Stimulated activated CD8-positive, alpha-beta memory T cell treated with anti-CD3 and anti-CD28 coated beads, Interleukin-2, amount 100 ng/mL, for 48 hours (primary cell): ENCODE results near the gene AKAP6.

Experiments
- DNase-seq, 2 donors: peaks; one replicate each; pipeline ENCODE4 v3.0.0-alpha.2; 2020; ENCODE audit warnings: low read depth in 2 of 2

The AKAP6 gene

DNA sequence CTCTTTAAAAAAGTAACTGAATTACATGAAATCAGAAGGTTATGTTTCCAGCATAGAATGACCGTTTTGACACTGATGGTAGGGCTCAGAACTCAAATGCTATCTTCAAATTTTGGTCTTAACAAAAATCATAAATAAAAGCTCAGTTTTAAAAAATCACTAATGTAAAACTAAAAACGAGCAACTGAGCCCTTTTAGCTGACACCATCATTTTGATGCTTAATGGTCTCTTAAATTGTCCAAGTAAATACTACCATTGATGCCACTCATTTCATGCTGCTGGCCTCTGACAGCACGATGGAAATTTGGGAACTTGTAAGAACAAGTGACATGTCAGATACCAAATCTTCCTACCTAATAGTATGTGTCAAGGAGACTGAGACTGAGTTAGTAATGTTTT, 205.0 kb downstream of the AKAP6 start:
- DNase-seq: no peak

DNA sequence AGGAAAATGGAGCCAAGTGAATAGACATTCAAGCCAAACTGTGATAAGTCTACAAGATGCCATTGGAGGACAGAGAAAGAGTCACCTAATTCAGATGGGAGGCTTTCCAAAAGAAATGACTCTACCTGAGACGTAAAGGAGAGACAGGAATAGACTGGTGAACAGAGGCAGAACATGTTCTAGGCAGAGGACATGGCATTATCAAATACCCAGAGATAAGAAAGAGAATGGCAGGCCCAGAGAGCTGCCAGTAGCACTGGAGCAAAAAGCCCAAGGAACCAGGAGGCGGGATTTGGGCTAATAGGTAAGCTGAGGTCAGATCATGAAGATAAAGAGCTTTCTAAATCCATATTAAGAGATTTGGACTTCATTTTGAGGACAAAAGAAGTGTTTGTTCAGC, 207.1 kb downstream of the AKAP6 start:
- DNase-seq: no peak

DNA sequence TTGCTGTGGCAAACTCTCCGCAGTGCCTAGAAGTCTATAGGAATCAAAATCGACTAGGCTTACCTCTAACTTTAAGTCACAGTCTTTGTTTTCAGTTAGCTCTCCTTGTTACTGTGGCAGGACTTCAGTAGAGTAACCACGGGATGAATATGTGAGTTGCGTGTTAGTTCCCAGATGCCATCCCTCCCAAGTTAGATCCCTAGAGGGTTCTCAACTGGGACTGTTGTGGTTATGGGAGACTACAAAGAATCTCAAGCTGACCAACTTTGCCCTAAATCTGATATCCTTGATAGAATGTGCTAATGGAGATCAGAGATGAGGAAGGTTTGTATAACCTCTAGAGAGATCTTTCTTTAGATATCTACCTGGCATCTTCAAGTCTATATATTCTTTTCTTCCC, 208.1 kb downstream of the AKAP6 start:
- DNase-seq: no peak

DNA sequence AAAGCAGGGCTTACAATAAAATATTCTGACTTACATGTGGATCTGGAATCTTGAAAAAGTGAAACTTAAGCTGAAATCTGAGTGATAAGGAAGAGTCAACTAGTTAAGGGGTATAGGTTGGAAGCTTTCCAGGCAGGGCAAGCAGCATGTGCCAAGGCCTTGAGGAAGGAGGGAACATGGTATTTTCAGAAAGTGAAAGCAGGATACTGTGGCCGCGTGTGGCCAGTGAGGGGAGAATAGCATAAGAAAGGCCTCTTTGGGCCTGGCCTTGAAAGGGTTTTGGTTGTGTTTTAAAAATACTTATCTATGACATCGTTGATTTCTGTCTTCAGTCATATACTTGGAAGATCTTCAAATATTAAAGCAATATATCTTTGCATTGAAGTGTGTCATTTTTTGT, 213.4 kb downstream of the AKAP6 start:
- no peak for DNase-seq

DNA sequence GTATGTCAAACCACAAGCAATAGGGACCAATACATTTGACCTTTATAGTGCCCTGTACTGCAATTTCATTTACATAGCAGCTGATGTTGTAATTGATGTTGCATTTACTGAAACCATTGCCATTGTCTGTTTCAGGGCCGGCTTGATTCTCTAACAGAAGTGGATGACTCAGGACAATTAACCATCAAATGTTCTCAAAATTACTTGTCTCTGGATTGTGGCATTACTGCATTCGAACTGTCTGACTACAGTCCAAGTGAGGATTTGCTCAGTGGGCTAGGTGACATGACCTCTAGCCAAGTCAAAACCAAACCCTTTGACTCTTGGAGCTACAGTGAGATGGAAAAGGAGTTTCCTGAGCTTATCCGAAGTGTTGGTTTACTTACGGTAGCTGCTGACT, 216.0 kb downstream of the AKAP6 start:
- DNase-seq: no peak

DNA sequence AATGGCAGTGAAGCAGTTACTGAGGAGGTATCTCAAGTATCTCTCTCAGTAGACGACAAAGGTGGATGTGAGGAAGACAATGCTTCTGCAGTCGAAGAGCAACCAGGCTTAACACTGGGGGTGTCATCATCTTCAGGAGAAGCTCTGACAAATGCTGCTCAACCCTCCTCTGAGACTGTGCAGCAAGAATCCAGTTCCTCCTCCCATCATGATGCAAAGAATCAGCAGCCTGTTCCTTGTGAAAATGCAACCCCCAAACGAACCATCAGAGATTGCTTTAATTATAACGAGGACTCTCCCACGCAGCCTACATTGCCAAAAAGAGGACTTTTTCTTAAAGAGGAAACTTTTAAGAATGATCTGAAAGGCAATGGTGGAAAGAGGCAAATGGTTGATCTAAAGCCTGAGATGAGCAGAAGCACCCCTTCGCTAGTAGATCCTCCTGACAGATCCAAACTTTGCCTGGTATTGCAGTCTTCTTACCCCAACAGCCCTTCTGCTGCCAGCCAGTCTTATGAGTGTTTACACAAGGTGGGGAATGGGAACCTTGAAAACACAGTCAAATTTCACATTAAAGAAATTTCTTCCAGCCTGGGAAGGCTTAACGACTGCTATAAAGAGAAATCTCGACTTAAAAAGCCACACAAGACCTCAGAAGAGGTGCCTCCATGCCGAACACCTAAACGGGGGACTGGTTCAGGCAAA, 216.6 kb downstream of the AKAP6 start:
- no peak for DNase-seq

DNA sequence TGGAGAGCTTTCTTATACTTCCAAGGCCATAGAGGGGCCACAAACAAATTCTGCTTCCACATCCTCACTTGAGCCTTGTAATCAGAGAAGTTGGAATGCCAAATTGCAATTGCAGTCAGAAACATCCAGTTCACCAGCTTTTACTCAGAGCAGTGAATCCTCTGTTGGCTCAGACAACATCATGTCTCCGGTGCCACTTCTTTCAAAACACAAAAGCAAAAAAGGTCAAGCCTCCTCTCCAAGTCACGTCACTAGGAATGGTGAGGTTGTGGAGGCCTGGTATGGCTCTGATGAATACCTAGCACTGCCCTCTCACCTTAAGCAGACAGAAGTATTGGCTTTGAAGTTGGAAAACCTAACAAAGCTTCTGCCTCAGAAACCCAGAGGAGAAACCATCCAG, 217.1 kb downstream of the AKAP6 start:
- no peak for DNase-seq

DNA sequence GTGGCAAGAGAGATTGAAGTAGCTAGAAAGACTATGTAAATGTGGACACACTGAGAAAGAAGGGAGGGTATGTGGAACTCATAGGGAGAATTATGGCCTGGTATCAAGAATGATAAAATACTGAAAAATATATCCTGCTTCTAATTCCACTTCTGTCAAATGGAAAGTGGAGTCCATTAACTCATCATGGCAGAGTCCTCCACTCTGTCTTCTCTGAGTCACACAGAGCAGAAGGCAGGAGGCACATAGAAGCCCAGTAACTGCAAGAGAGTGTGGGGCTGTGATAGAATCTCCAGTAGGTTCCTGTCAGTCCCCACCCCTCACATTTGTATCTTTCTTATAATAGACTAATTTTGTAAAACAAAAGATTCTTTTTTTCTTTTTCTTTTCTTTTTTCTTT, 223.7 kb downstream of the AKAP6 start:
- DNase-seq: no peak

DNA sequence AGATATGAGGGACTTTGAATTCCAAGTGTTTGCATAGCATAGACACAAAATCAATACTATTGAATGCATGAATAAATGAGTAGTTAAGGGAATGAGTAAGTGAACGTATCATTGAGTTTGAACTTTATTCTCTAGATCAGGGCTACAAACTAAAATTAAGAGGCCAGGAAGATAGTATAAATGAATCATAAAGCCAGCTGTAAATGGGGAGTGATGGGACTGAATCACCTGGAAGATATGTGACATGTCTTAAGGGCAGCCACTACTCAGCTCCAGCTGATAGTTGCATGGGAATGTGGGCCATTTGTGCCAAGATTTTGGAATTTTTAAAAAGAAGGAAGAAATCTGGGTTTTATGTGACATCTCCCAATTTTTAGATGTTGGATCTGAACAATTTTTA, 229.9 kb downstream of the AKAP6 start:
- DNase-seq: no peak

DNA sequence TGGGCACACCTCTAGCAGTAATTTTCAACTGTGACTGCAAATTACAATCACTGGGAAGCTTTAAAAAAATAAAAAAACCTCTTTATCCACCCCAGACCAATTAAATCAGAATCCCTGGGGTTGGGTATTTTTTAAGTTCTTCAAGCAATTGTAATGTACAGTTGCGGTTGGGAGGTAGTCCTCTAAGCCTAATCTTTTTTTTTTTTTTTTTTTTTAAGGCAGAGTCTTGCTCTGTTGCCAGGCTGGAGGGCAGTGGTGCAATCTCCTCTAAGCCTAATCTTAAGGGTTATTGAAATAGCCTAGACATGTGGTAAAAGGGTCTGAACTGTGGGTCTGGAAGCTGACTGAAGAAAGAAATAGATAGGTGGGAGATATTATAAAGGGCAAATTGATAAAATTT, 230.5 kb downstream of the AKAP6 start:
- DNase-seq: no peak

DNA sequence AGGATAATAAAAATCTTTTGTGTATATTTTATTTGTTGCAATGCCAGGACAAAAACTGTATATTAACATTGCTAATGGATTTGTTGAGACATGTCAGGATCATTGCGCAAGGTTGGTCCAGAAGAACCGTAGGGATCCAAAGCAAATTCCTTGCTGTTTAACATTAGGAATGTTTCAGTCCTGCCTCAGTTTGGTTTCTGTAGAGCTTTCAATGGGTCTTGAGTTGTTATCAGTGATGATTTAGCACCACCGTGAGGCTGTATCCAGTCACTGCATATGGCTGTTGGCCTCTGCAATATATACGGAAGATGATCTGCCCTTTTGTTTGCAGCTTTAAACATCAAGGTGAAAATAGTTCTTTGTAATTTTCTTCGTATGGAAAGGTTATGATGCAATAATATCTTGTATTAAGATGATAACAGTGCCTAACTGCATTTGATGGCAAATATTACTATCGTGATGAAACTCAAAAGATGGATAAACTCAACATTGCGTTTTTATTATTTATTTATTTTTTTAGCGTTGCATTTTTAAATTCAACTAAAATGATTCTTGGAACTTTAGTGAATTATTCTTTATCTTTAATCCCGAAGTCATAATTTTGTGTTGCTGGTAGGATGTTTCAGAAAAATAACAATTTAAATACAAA, 231.2 kb downstream of the AKAP6 start:
- no peak for DNase-seq

DNA sequence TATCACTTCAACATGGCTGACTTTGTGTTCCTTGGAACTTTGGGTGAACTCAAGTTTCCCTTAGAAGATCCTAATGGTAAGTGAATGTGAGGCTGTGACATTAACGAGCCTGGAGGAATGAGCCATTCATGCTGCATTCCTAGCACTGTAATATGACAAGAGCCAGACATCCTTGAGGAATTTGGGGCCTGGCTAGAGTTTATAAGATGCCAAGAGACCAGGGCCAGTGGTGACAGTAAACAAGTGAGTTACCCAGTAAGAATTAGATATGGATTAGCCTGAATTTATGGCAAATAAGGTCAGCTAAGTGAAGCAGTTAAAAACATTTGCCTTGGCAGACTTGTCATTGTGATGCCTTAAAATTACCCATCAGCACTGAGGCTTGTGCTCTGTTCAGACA, 232.4 kb downstream of the AKAP6 start:
- no peak for DNase-seq

DNA sequence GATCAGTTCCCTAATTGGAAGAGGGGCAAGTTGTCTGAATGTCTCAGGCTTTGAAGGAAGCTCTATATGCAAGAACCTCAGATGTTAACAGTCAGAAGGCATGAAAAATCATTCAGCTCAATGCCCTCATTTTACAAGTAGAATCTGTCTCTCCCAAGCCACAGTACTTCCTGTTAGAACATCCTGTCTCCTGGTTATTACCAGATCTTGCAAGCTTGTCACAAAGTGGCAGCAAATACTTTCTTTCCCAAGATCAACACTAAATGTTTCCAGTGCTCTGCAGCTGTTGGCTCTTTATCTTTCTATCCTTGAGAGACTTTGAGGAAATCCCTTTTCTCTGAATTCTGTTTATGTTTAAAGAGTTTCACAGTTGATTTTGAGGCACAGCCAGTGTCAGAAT, 235.5 kb downstream of the AKAP6 start:
- DNase-seq: no peak

DNA sequence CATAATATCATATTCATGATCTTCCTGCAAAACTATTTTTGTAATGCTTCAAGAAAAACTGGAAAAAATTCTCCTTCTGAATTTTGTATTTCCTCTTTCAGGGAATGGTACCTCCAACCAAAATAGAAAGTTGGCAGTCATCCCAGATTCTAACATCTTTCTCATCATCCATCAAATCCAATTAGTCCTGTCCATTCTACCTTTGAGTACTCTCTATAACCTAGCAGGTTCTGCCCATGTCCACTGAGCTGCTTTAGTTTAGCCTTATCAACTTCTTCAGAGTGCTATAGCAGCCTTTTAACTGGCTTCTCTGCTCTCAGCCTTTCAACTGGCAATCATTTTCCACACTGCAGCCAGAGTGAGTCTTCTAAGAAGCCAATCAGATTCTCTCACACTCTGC, 236.2 kb downstream of the AKAP6 start:
- DNase-seq: no peak

DNA sequence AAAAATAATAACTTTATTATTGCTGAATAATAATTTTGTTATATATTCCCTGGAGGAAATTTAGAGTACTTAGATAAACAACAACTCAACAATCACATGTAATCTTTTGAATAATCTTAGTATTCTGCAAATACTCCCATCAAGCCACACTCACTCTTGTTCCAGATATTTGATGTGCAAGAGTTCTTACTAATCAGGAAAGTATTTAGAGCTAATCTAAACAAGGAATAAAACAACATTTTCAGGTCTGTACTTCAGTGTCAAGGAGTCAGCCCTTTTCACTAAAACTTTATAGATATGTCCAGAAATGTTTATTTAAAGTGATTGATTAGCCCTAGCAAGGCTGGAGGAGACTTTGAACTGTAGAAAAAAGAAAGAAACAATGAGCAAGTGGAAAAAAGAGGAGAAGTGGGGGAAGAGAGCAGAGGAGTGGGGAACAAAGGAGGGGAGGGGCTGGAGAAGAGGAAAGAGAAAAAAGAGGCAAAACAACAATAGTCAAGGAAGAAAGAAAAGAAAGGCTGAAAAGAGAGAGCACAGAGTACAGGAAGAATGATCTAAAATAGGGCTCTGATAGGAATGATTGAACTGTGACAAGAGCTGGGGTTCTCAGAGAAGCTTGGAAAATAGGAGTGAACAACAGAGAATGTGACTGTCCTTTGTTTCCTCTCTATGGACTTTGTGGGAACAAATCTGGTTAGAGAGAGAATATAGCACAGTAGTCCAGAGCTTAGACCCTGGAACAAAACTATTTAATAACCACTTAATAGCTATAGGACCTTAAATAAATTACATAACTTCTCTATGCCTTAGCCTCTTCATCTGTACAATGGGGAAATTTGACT, 238.7 kb downstream of the AKAP6 start:
- DNase-seq: no peak

DNA sequence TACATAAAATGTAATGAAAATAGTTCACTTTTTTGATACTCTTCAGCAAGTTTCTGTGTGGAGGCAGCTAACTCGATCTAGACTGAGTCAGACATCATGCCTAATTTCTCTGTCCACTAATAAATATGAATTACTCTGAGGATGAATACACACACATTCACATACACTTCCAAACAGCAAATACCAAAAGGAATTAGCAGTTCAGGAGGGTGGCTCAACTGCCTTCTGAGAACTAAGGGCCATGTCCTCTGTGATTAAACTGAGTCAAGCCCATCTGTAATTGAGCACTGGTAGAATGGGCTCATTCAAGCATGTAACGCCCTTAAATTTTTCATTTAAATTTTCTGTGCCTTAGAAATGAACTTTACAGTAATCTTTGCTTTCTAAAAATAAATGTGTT, 242.5 kb downstream of the AKAP6 start:
- DNase-seq: no peak

DNA sequence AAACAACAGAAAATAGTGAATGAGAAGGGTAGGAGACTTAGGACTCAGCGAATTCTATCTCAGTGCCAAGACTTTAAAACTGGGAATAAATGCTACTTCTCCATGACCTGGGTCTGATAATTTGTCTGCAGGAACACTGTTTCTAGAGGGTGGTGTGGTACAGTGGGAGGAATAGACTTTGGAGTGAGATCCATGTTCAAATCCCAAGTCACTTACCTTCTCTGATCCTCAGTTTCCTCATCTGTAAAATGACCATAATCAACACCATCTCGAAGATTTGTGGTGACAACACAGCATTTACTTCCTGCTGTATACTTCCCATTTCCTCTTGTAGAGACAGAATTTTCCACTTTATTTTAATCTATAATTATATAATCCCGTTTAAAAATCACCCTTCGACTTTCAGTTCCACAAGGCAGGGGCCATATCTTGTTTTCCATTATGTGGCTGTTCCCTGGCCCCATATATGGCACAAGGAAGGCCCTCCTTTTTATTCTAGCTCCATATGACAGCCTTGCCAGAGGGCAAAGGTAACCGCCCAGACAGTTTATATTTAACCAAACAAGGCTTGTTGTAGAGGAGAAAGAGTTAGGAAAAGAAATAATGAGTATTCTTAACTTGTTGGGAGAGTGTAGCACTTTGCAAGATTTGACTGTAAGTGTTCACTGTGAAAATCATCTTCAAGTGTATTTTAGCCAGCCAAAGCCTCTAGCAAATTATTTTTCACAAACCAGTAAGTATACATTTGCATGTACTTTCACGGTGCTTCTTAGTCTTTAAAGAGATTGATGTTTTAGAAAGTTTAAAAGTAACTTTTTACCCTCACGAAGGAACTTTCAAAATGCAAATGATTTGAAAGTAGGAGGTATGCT, 243.1 kb downstream of the AKAP6 start:
- no peak for DNase-seq

DNA sequence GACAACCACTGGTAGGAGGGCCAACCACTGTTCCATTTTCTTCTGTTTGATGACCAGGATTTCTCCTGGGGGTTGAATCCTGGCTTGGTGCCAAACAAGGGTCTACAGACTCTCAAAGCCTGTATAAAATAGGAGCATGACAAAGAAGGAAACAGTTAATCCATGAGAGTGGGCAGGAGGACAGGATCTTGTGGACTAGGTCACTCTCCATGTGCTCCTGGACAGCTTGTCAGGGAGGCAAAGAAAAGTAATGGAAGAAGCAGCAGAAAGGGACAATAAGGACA, 243.7 kb downstream of the AKAP6 start:
- no peak for DNase-seq

DNA sequence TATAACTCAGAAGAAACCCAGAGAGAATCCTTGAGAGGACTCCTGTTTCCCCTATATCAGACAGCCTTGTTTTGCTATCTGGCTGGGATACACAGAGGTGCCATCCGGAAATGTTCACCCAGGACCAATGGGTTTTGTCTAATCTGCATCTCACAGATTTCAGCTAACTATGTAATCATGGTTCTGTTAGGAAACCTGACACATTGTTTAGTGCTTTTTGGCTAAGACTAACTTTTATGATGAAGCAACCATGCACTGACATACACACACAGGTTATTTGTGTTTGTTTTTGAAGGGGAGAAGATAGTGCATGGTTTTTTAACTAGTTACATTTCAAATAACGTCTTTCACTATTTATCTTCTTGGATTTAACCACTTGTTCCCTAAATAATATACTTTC, 245.2 kb downstream of the AKAP6 start:
- no peak for DNase-seq

DNA sequence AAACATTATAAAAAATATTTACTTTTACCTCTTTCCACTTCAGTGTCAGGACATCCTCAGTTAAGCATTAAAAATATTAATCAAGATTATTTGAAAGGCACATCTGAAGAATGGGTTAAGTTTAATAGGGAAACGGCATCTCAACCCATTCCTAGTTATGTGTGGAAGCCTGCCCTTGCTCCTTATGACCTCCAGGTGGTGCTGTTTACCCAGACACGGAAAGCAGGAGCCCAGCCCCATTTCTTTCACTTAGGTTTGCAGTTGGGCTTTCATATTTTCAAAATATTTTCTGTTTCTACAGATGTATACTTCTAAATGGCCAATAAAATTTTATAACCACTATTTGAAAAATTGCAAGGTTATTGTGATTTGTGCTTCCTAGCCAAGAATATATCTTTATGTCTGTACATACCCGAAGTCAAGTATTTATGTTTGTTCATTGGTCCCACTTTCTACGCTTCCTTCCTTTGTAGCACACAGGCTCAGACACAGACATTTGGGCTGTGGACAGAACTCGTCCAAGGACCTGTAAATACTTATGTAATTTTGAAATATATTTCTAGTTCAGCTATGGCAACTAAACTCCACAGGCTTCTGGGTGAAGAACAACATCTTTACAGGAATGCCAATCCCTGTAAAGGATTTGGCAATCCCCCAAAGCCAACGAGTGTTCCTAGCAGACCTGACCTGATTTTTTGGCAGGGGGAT, 247.1 kb downstream of the AKAP6 start:
- DNase-seq: no peak

DNA sequence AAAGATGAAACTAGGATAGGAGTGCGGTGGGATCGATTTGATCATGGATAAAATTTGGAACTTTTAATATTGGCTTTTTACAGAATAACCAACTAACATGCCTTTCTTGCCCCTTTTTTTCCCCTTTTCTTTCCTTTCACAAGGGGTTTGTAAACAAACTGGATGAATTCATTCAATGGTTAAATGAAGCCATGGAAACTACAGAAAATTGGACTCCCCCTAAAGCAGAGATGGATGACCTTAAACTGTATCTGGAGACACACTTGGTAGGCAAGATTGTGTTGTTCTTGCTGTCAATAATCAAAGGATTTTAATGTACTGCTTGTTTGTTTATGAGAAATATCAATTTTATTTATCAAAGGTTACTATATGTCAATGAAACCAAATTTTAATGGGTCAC, 247.9 kb downstream of the AKAP6 start:
- no peak for DNase-seq

DNA sequence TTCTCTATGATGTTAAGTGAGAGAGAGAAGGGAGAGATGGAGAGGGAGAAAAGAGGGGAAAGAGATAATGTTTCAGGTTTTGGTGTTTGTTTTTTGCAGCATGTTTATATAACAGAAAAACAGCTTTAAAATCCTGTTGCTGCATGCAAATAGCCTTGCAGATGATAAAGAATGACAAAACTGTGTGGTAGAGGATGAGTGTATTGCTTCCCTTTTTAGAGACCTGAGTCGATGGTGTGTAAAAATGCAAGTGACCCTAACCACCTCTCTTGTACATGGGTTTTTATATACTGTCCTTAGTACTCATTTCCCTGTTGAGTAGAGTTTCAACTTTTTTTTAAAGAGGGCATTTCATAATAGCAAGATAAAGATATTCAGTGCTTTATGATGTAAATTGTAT, 249.1 kb downstream of the AKAP6 start:
- DNase-seq: no peak
